ENCODE results near the gene CNNM2. TPM values are rescaled to one million over a fixed set of nuclear protein-coding genes. Genes with fewer than 3 reads are reported as not detected.

The CNNM2 gene
- total and polyA plus RNA-seq, 11 donors = 1.3 to 6.3 (median 3.4) TPM

DNA sequence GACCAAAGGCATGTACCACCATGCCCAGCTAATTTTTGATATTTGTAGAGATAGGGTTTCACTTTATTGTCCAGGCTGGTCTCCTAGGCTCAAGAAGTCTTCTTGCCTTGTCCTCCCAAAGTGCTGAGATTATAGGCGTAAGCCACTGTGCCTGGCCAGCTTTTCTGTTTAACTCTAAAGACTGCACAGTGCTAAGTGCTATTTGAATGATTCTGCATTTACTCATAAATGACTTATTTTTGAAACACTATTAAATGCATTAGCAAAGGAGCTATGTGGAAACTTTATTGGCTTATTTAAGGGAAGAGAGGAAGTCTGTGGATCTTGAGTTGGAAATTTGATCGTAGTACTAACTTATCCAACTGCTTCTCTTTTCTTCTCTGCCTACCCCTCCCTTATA lies 185.9 kb downstream of the CNNM2 start:
- intact Hi-C loops (cut with DNase I) = loop anchor here in 5 of 10 donors (5.0 to 10.0 kb wide), 3 partner anchors 33 to 141 kb away; partner anchors contain the start of genes RPEL1 (in 5 of the 5) and NT5C2 (in 1 of the 5)
- no peak for ATAC-seq

DNA sequence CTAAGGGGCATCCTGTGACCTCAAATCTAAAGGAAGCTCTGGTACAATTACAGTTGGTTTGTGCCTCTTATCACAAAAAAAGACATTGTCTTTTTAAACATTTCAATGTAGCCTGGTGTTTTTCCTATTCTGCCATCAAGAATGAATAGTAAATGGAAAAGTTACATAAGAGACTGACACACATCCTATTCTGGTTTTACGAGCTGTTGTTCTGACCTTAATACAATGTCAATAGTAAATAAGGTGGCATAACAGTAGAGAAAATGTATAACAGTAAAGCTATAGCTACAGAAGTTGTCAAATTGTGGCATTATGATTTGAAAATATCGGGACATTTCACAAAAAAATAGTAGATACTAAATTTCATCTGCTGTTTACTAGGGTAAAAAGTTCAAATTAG lies 186.6 kb downstream of the CNNM2 start:
- Histone ChIP-seq H3K4me3 (no peak overlapping the region), H3K4me1 (peaks cover 0 to 27% (median 4%) of the 10 kb centered on the region in 12 donors), H3K27ac (no peak overlapping the region), H3K9me3 (no peaks in the 10 kb centered on the region), H3K27me3 (no peaks in the 10 kb centered on the region), H3K36me3 (peaks cover 0 to 79% (median 59%) of the 10 kb centered on the region in 9 donors)
- ATAC-seq = no peak
- DNase-seq = no peak
- no peak for TF ChIP-seq POLR2A (IDR thresholded peaks at IDR 0.05)
- TF ChIP-seq, protein P1, sequence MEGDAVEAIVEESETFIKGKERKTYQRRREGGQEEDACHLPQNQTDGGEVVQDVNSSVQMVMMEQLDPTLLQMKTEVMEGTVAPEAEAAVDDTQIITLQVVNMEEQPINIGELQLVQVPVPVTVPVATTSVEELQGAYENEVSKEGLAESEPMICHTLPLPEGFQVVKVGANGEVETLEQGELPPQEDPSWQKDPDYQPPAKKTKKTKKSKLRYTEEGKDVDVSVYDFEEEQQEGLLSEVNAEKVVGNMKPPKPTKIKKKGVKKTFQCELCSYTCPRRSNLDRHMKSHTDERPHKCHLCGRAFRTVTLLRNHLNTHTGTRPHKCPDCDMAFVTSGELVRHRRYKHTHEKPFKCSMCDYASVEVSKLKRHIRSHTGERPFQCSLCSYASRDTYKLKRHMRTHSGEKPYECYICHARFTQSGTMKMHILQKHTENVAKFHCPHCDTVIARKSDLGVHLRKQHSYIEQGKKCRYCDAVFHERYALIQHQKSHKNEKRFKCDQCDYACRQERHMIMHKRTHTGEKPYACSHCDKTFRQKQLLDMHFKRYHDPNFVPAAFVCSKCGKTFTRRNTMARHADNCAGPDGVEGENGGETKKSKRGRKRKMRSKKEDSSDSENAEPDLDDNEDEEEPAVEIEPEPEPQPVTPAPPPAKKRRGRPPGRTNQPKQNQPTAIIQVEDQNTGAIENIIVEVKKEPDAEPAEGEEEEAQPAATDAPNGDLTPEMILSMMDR (IDR thresholded peaks at IDR 0.05) = no peak
- 23 to 31% (median 29%) methylated on average over 2 of the region's 2 CpGs for WGBS, 4 donors
- intact Hi-C loops (cut with DNase I) = loop anchor here in 6 of 10 donors (5.0 to 10.0 kb wide), 5 partner anchors 33 to 140 kb away; partner anchors contain the start of genes RPEL1 (in 5 of the 6) and NT5C2 (in 1 of the 6)

More for the DNA sequence above, 185.9 kb downstream of the CNNM2 start:
- no peaks in the 10 kb centered on the region for H3K27me3 ChIP-seq
- peaks cover 0 to 24% (median 3%) of the 10 kb centered on the region in 12 donors for H3K4me1 ChIP-seq
- 90 to 98% (median 94%) methylated on average over 2 of the region's 2 CpGs for WGBS, 4 donors
- TF ChIP-seq, protein P1 (IDR thresholded peaks at IDR 0.05) = no peak
- TF ChIP-seq POLR2A (IDR thresholded peaks at IDR 0.05) = no peak
- no peak for DNase-seq
- no peak overlapping the region for H3K4me3 ChIP-seq
- H3K9me3 ChIP-seq = no peaks in the 10 kb centered on the region
- H3K36me3 ChIP-seq = peaks cover 0 to 86% (median 66%) of the 10 kb centered on the region in 9 donors
- no peak overlapping the region for H3K27ac ChIP-seq

DNA sequence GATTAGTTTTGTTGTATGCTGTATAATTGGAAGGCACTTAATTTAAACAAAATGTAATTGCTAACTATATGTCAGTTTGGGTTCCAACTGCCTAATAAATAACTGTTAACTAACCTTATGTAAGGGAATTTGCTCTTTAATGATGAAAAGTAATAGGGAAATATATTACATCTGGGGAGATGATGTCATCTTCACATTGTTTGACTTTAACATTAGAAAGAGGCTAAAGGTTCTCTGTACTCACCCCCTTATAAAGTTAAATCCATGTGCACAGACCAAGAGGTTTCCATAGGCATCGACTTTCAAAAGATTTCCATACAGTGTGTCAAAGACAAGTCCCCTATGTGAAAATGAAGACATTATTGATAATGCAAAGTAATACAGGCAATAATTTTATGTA lies 187.4 kb downstream of the CNNM2 start:
- ATAC-seq (no peak), DNase-seq (no peak)
- H3K36me3 ChIP-seq = peaks cover 0 to 72% (median 51%) of the 10 kb centered on the region in 9 donors
- H3K9me3 ChIP-seq = no peaks in the 10 kb centered on the region
- H3K27me3 ChIP-seq = no peaks in the 10 kb centered on the region
- H3K4me1 ChIP-seq = peaks cover 0 to 35% (median 10%) of the 10 kb centered on the region in 12 donors
- no peak overlapping the region for H3K4me3 ChIP-seq
- WGBS, 4 donors = 96 to 100% (median 98%) methylated on average over 1 of the region's 1 CpG
- intact Hi-C loops (cut with DNase I) = loop anchor here in 6 of 10 donors (5.0 to 10.0 kb wide), 3 partner anchors 52 to 139 kb away; partner anchors contain the start of gene RPEL1 (in 5 of the 6)
- TF ChIP-seq POLR2A (IDR thresholded peaks at IDR 0.05) = no peak
- TF ChIP-seq, protein P1 (IDR thresholded peaks at IDR 0.05) = no peak
- H3K27ac ChIP-seq = no peak overlapping the region

DNA sequence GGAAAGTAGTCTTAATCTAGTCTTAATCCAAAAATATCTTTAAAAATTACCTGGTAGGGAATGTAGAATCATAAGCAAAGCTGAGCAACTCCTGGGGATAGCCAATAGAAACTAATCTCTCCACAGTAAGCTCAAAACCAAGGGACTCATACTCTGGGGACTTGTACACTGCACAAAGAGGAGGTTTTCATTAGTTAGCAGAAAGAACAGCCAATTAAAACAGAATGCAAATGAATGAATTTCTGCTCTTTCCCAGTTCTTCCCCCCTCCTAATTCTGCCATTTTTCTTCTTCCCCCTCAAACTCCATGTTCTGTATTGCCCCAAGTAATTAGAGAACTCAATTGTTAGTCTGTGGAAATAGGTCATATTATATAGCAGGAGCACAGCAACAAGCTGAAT lies 188.4 kb downstream of the CNNM2 start:
- H3K36me3 ChIP-seq = peaks cover 0 to 61% (median 41%) of the 10 kb centered on the region in 9 donors
- no peak for TF ChIP-seq POLR2A (IDR thresholded peaks at IDR 0.05)
- TF ChIP-seq, protein P1 (IDR thresholded peaks at IDR 0.05) = no peak
- ATAC-seq = no peak
- no peak for DNase-seq
- no peak overlapping the region for H3K4me3 ChIP-seq
- H3K4me1 ChIP-seq = peaks cover under 1 to 45% (median 21%) of the 10 kb centered on the region in 12 donors
- no peaks in the 10 kb centered on the region for H3K9me3 ChIP-seq
- intact Hi-C loops (cut with DNase I) = loop anchor here in 6 of 10 donors (5.0 to 10.0 kb wide), 3 partner anchors 51 to 138 kb away; partner anchors contain the start of gene RPEL1 (in 5 of the 6)
- no peaks in the 10 kb centered on the region for H3K27me3 ChIP-seq
- H3K27ac ChIP-seq = no peak overlapping the region

Data from heart left ventricle (tissue), 16 donors.